ENCODE data around the gene ASB9.
"Not testable (repeated sequence)": the region's sequence is repeated elsewhere in the genome, so short reads cannot be mapped to it uniquely, and the experiment has no call there.

The ASB9 gene

GRCh38 chrX:15240414-15240813 is 29.5 kb downstream of the ASB9 start:
- DNase-seq: no peak

- DNase-seq: no peak
Observed at GRCh38 chrX:15236146-15236545, 33.7 kb downstream of the ASB9 start.

- no peak for DNase-seq
Observed at GRCh38 chrX:15235001-15235400, 34.9 kb downstream of the ASB9 start.

GRCh38 chrX:15233416-15234015 is 36.4 kb downstream of the ASB9 start:
- no peak for DNase-seq

- no peak for DNase-seq
Observed at GRCh38 chrX:15224747-15225146, 45.1 kb downstream of the ASB9 start.

- DNase-seq: no peak
Observed at GRCh38 chrX:15221321-15221720, 48.6 kb downstream of the ASB9 start.

- DNase-seq: no peak
Observed at GRCh38 chrX:15217161-15217560, 52.7 kb downstream of the ASB9 start.

GRCh38 chrX:15216280-15216679 is 53.6 kb downstream of the ASB9 start:
- DNase-seq: no peak

- no peak for DNase-seq
Observed at GRCh38 chrX:15215366-15215765, 54.5 kb downstream of the ASB9 start.

- no peak for DNase-seq
Observed at GRCh38 chrX:15214588-15214987, 55.3 kb downstream of the ASB9 start.

GRCh38 chrX:15209096-15209495 is 60.8 kb downstream of the ASB9 start:
- DNase-seq: no peak

- no peak for DNase-seq
Observed at GRCh38 chrX:15207994-15208393, 61.9 kb downstream of the ASB9 start.

- DNase-seq: no peak
Observed at GRCh38 chrX:15207384-15207783, 62.5 kb downstream of the ASB9 start.

- DNase-seq: no peak
Observed at GRCh38 chrX:15206306-15206705, 63.6 kb downstream of the ASB9 start.

- no peak for DNase-seq
Observed at GRCh38 chrX:15204130-15204751, 65.6 kb downstream of the ASB9 start.

- no peak for DNase-seq
Observed at GRCh38 chrX:15203694-15204093, 66.2 kb downstream of the ASB9 start.

GRCh38 chrX:15202454-15203177 is 67.3 kb downstream of the ASB9 start:
- no peak for DNase-seq

- DNase-seq: no peak
Observed at GRCh38 chrX:15200871-15201270, 69.0 kb downstream of the ASB9 start.

- not testable (repeated sequence) for DNase-seq
Observed at GRCh38 chrX:15198608-15199202, 71.2 kb downstream of the ASB9 start.

- no peak for DNase-seq
Observed at GRCh38 chrX:15194146-15194545, 75.7 kb downstream of the ASB9 start.
